GM23338 (cell line): ENCODE data around the gene CACNA1B. TPM values are rescaled to one million over a fixed set of nuclear protein-coding genes. Genes with fewer than 3 reads are reported as not detected.

Source experiments
- ATAC-seq: fragments of 200-7000 bp; cut with Tn5 transposase; 3 replicates; pipeline ENCODE4 v1.9.1; 2020
- DNase-seq: peaks from one replicate; pipeline ENCODE4 v3.0.0-alpha.2; 2015; ENCODE audit warnings: low spot score
- H2AFZ ChIP-seq: fragments of 200-600 bp; sonication (generic); 2 replicates; pipeline ENCODE4 v1.8.0; 2016; ENCODE audit warnings: antibody characterized with exemption, mild to moderate bottlenecking, moderate library complexity
- H3F3A ChIP-seq: fragments of 200-600 bp; sonication (generic); replicated peaks from 2 replicates; pipeline ENCODE4 v1.8.0; 2017; ENCODE audit warnings: antibody characterized with exemption, mixed run types, low read depth
- H3K27ac ChIP-seq: fragments of 200-600 bp; sonication (generic); 2 replicates; pipeline ENCODE4 v1.6.1; 2016; ENCODE audit warnings: low read depth
- H3K27me3 ChIP-seq: fragments of 200-600 bp; sonication (generic); 2 replicates; pipeline ENCODE4 v1.8.0; 2016; ENCODE audit warnings: mild to moderate bottlenecking, mixed run types, moderate library complexity; ENCODE audit not compliant: insufficient read depth
- H3K36me3 ChIP-seq: fragments of 200-600 bp; sonication (generic); 2 replicates; pipeline ENCODE4 v1.8.0; 2016; ENCODE audit warnings: mild to moderate bottlenecking; ENCODE audit not compliant: insufficient read depth
- H3K4me1 ChIP-seq: fragments of 200-600 bp; sonication (generic); 2 replicates; pipeline ENCODE4 v1.8.0; 2016; ENCODE audit warnings: mild to moderate bottlenecking, moderate library complexity; ENCODE audit not compliant: insufficient read depth
- H3K4me2 ChIP-seq: fragments of 200-600 bp; sonication (generic); 2 replicates; pipeline ENCODE4 v1.7.1; 2017; ENCODE audit warnings: mixed run types
- H3K4me3 ChIP-seq: fragments of 200-600 bp; sonication (generic); 2 replicates; pipeline ENCODE4 v1.6.1; 2016; ENCODE audit warnings: mixed run types
- H3K79me2 ChIP-seq: fragments of 200-600 bp; sonication (generic); replicated peaks from 2 replicates; pipeline ENCODE4 v1.8.0; 2017; ENCODE audit warnings: mild to moderate bottlenecking; ENCODE audit not compliant: insufficient read depth
- H3K9me2 ChIP-seq: fragments of 200-600 bp; sonication (generic); 2 replicates; pipeline ENCODE4 v1.8.0; 2017; ENCODE audit not compliant: insufficient read depth
- H4K20me1 ChIP-seq: fragments of 200-600 bp; sonication (generic); replicated peaks from 2 replicates; pipeline ENCODE4 v1.8.0; 2017; ENCODE audit warnings: mild to moderate bottlenecking; ENCODE audit not compliant: insufficient read depth
- H3K27ac Mint-ChIP-seq: 2 replicates; pipeline ENCODE4 v1.8.0; 2020; ENCODE audit warnings: inconsistent platforms, mild to moderate bottlenecking, moderate library complexity, mixed read lengths
- H3K27me3 Mint-ChIP-seq: 3 replicates; pipeline ENCODE4 v1.8.0; 2022; ENCODE audit warnings: low read depth, mild to moderate bottlenecking, moderate library complexity, mixed read lengths, inconsistent platforms; ENCODE audit not compliant: insufficient read depth, poor library complexity
- H3K36me3 Mint-ChIP-seq: 3 replicates; pipeline ENCODE4 v1.8.0; 2021; ENCODE audit warnings: low read depth, mild to moderate bottlenecking, inconsistent platforms, moderate library complexity, mixed read lengths
- H3K4me1 Mint-ChIP-seq: 3 replicates; pipeline ENCODE4 v1.8.0; 2020; ENCODE audit warnings: mild to moderate bottlenecking, inconsistent platforms, mixed read lengths
- H3K4me3 Mint-ChIP-seq: 3 replicates; pipeline ENCODE4 v1.8.0; 2021; ENCODE audit warnings: moderate library complexity, mild to moderate bottlenecking, inconsistent platforms, mixed read lengths
- H3K9me3 Mint-ChIP-seq: 3 replicates; pipeline ENCODE4 v1.8.0; 2020; ENCODE audit warnings: moderate library complexity, mild to moderate bottlenecking, inconsistent platforms, mixed read lengths
- CREB1 ChIP-seq: fragments of 250-450 bp; sonication (Bioruptor Pico); IDR thresholded peaks from 2 replicates; pipeline ENCODE4 v1.5.0; 2020; ENCODE audit warnings: low read depth, mild to moderate bottlenecking, moderate library complexity
- EZH2 ChIP-seq: fragments of 200-600 bp; sonication (generic); IDR thresholded peaks from one replicate; pipeline ENCODE4 v1.8.0; 2017; ENCODE audit warnings: antibody characterized with exemption, mild to moderate bottlenecking, low read depth; ENCODE audit not compliant: unreplicated experiment
- EZH2phosphoT487 ChIP-seq: fragments of 200-600 bp; sonication (generic); IDR thresholded peaks from one replicate; pipeline ENCODE4 v1.8.1; 2018; ENCODE audit warnings: antibody characterized with exemption; ENCODE audit not compliant: unreplicated experiment
- JUNB ChIP-seq: IDR thresholded peaks from one replicate; pipeline ENCODE4 v1.6.1; 2016; ENCODE audit warnings: antibody characterized with exemption; ENCODE audit not compliant: unreplicated experiment
- POLR2AphosphoS5 ChIP-seq: IDR thresholded peaks from 2 replicates; pipeline ENCODE4 v1.6.1; 2016; ENCODE audit warnings: antibody characterized with exemption, low read depth
- STAT1 ChIP-seq: IDR thresholded peaks from one replicate; pipeline ENCODE4 v1.6.1; 2016; ENCODE audit warnings: antibody characterized with exemption; ENCODE audit not compliant: unreplicated experiment
- ZNF114 ChIP-seq: fragments of 250-450 bp; sonication (Bioruptor Pico); IDR thresholded peaks from 2 replicates; pipeline ENCODE4 v1.5.0; 2020; ENCODE audit warnings: mild to moderate bottlenecking, moderate library complexity
- ZNF331 ChIP-seq: fragments of 250-450 bp; sonication (Bioruptor Pico); IDR thresholded peaks from 2 replicates; pipeline ENCODE4 v1.5.0; 2020; ENCODE audit warnings: low read depth, mild to moderate bottlenecking, moderate library complexity
- polyA plus RNA-seq: library from polyadenylated mRNA; unstranded; fragments of >200 nt; fragmentation: Nextera tagmentation; extraction: Ambion mirVana; gene quantifications from 2 replicates; pipeline ENCODE4 v1.2.1, GENCODE V29; 2016
- total RNA-seq: library from RNA; depleted of rRNA; stranded (reverse); fragments of >200 nt; shearing (Covaris generic); gene quantifications from 2 replicates; pipeline ENCODE4 v1.2.3, GENCODE V29; 2014
- TF ChIP-seq, protein P1 (sequence below): IDR thresholded peaks from one replicate; pipeline ENCODE4 v1.6.1; 2018; ENCODE audit warnings: antibody characterized with exemption; ENCODE audit not compliant: unreplicated experiment
- TF ChIP-seq, protein P2 (sequence below): fragments of 250-450 bp; sonication (Bioruptor Pico); IDR thresholded peaks from 2 replicates; pipeline ENCODE4 v1.5.0; 2020; ENCODE audit warnings: mild to moderate bottlenecking, moderate library complexity

CACNA1B gene
- total and polyA plus RNA-seq, 2 experiments from 2014 or later, result 1.1 to 10.4 TPM

DNA sequence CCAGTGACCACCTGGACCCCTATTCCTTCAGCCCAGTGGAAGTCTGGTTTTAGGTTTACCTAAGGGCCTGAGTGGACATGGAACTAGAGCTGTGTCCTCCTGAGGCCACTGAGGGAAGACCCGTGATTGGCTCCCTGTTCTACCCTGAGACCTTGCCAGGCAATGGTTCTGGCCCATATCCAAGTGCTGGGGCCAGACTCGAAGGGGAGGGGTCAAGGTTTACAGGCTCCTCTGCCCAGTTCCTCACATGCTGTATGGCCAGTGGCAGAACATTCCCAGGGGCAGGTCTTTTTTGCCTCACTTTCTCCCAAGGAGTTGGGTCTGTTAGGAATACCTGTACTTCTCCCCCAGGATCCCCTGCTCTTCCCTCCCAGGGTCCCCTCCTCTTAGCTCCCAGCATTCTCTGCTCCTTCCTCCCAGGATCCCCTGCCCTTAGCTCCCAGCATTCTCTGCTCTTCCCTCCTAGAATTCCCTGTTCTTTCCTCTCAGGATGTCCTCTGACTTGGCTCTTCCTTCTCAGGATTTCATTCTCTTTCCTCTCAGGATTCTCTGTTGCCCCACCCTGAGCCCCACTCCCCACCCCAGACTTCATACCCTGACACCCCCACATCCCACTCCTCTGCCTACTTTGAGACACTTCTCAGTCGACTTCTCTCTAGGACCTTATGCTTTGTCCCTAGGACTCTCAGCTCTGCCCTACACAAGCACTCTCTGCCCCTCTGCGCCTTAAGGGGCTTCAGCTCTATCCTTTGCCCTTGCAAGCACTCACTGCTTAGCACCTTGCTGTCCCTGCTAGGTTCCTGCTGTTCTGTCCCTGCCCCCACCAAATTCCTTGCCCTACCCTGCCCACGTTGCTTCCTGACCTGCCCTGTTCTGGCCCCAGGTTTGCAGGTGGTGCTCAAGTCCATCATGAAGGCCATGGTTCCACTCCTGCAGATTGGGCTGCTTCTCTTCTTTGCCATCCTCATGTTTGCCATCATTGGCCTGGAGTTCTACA is 36.5 kb downstream of the CACNA1B start:
- no peak overlapping the region for H3K4me3 Mint-ChIP-seq
- peaks cover 14% of the 10 kb centered on the region for H3K36me3 Mint-ChIP-seq
- DNase-seq (no peak), ATAC-seq (no peak)
- TF ChIP-seq JUNB, result no peak
- TF ChIP-seq CREB1 (CRISPR knock-in tag), result no peak
- TF ChIP-seq EZH2, result no peak
- TF ChIP-seq, protein P1, sequence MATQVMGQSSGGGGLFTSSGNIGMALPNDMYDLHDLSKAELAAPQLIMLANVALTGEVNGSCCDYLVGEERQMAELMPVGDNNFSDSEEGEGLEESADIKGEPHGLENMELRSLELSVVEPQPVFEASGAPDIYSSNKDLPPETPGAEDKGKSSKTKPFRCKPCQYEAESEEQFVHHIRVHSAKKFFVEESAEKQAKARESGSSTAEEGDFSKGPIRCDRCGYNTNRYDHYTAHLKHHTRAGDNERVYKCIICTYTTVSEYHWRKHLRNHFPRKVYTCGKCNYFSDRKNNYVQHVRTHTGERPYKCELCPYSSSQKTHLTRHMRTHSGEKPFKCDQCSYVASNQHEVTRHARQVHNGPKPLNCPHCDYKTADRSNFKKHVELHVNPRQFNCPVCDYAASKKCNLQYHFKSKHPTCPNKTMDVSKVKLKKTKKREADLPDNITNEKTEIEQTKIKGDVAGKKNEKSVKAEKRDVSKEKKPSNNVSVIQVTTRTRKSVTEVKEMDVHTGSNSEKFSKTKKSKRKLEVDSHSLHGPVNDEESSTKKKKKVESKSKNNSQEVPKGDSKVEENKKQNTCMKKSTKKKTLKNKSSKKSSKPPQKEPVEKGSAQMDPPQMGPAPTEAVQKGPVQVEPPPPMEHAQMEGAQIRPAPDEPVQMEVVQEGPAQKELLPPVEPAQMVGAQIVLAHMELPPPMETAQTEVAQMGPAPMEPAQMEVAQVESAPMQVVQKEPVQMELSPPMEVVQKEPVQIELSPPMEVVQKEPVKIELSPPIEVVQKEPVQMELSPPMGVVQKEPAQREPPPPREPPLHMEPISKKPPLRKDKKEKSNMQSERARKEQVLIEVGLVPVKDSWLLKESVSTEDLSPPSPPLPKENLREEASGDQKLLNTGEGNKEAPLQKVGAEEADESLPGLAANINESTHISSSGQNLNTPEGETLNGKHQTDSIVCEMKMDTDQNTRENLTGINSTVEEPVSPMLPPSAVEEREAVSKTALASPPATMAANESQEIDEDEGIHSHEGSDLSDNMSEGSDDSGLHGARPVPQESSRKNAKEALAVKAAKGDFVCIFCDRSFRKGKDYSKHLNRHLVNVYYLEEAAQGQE, result no peak
- TF ChIP-seq STAT1, result no peak
- TF ChIP-seq ZNF114, result no peak
- TF ChIP-seq POLR2AphosphoS5, result no peak
- TF ChIP-seq, protein P2, sequence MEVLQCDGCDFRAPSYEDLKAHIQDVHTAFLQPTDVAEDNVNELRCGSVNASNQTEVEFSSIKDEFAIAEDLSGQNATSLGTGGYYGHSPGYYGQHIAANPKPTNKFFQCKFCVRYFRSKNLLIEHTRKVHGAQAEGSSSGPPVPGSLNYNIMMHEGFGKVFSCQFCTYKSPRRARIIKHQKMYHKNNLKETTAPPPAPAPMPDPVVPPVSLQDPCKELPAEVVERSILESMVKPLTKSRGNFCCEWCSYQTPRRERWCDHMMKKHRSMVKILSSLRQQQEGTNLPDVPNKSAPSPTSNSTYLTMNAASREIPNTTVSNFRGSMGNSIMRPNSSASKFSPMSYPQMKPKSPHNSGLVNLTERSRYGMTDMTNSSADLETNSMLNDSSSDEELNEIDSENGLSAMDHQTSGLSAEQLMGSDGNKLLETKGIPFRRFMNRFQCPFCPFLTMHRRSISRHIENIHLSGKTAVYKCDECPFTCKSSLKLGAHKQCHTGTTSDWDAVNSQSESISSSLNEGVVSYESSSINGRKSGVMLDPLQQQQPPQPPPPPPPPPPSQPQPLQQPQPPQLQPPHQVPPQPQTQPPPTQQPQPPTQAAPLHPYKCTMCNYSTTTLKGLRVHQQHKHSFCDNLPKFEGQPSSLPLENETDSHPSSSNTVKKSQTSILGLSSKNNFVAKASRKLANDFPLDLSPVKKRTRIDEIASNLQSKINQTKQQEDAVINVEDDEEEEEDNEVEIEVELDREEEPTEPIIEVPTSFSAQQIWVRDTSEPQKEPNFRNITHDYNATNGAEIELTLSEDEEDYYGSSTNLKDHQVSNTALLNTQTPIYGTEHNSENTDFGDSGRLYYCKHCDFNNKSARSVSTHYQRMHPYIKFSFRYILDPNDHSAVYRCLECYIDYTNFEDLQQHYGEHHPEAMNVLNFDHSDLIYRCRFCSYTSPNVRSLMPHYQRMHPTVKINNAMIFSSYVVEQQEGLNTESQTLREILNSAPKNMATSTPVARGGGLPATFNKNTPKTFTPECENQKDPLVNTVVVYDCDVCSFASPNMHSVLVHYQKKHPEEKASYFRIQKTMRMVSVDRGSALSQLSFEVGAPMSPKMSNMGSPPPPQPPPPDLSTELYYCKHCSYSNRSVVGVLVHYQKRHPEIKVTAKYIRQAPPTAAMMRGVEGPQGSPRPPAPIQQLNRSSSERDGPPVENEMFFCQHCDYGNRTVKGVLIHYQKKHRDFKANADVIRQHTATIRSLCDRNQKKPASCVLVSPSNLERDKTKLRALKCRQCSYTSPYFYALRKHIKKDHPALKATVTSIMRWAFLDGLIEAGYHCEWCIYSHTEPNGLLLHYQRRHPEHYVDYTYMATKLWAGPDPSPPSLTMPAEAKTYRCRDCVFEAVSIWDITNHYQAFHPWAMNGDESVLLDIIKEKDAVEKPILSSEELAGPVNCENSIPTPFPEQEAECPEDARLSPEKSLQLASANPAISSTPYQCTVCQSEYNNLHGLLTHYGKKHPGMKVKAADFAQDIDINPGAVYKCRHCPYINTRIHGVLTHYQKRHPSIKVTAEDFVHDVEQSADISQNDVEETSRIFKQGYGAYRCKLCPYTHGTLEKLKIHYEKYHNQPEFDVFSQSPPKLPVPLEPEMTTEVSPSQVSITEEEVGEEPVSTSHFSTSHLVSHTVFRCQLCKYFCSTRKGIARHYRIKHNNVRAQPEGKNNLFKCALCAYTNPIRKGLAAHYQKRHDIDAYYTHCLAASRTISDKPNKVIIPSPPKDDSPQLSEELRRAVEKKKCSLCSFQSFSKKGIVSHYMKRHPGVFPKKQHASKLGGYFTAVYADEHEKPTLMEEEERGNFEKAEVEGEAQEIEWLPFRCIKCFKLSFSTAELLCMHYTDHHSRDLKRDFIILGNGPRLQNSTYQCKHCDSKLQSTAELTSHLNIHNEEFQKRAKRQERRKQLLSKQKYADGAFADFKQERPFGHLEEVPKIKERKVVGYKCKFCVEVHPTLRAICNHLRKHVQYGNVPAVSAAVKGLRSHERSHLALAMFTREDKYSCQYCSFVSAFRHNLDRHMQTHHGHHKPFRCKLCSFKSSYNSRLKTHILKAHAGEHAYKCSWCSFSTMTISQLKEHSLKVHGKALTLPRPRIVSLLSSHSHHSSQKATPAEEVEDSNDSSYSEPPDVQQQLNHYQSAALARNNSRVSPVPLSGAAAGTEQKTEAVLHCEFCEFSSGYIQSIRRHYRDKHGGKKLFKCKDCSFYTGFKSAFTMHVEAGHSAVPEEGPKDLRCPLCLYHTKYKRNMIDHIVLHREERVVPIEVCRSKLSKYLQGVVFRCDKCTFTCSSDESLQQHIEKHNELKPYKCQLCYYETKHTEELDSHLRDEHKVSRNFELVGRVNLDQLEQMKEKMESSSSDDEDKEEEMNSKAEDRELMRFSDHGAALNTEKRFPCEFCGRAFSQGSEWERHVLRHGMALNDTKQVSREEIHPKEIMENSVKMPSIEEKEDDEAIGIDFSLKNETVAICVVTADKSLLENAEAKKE (CRISPR knock-in tag), result no peak
- TF ChIP-seq ZNF331 (CRISPR knock-in tag), result no peak
- no peak for TF ChIP-seq EZH2phosphoT487
- H3K36me3 ChIP-seq, result no peaks in the 10 kb centered on the region; the same call in 1 of the 2 replicates
- no peaks in the 10 kb centered on the region for H3K9me2 ChIP-seq
- no peaks in the 10 kb centered on the region for H3F3A ChIP-seq
- no peaks in the 10 kb centered on the region for H3K4me1 Mint-ChIP-seq
- H3K9me3 Mint-ChIP-seq, result no peaks in the 10 kb centered on the region; the same call in 2 of the 3 replicates
- H3K27me3 Mint-ChIP-seq, result no peaks in the 10 kb centered on the region
- no peak overlapping the region for H2AFZ ChIP-seq
- H3K27ac ChIP-seq, result no peak overlapping the region
- peaks cover 8% of the 10 kb centered on the region; the same call in 1 of the 2 replicates for H4K20me1 ChIP-seq
- no peak overlapping the region for H3K4me3 ChIP-seq
- no peak overlapping the region for H3K27ac Mint-ChIP-seq
- no peaks in the 10 kb centered on the region for H3K4me1 ChIP-seq
- H3K27me3 ChIP-seq, result no peaks in the 10 kb centered on the region
- no peak overlapping the region for H3K4me2 ChIP-seq
- H3K79me2 ChIP-seq, result no peaks in the 10 kb centered on the region; the same call in 1 of the 2 replicates
